Breast epithelium (tissue), 3 donors: ENCODE measurements around the gene NPIPB12.
"Not testable (repeated sequence)": the region's sequence is repeated elsewhere in the genome, so short reads cannot be mapped to it uniquely, and the experiment has no call there.

Source experiments
- CTCF ChIP-seq, 3 donors: fragments of 450-650 bp; IDR thresholded peaks; one replicate each; pipeline ENCODE4 v1.5.1; 2016 to 2017; ENCODE audit warnings: antibody characterized with exemption in 3 of 3, mild to moderate bottlenecking in 3 of 3, moderate library complexity in 3 of 3
- POLR2A ChIP-seq: fragments of 450-650 bp; IDR thresholded peaks from one replicate; pipeline ENCODE4 v1.6.1; 2016; ENCODE audit warnings: antibody characterized with exemption, mild to moderate bottlenecking, moderate library complexity
- POLR2AphosphoS5 ChIP-seq, 3 donors: sonication (generic); formaldehyde crosslinking; IDR thresholded peaks; one replicate each; pipeline ENCODE4 v1.6.1; 2017; ENCODE audit warnings: antibody characterized with exemption in 3 of 3

- not testable (repeated sequence) for TF ChIP-seq CTCF (IDR thresholded peaks at IDR 0.05); POLR2A; POLR2AphosphoS5 (IDR thresholded peaks at IDR 0.05)
Measured at GRCh38 chr16:29466904-29467303, 39.3 kb downstream of the NPIPB12 start.
